ENCODE data around the gene UBTF.

UBTF gene, protein sequence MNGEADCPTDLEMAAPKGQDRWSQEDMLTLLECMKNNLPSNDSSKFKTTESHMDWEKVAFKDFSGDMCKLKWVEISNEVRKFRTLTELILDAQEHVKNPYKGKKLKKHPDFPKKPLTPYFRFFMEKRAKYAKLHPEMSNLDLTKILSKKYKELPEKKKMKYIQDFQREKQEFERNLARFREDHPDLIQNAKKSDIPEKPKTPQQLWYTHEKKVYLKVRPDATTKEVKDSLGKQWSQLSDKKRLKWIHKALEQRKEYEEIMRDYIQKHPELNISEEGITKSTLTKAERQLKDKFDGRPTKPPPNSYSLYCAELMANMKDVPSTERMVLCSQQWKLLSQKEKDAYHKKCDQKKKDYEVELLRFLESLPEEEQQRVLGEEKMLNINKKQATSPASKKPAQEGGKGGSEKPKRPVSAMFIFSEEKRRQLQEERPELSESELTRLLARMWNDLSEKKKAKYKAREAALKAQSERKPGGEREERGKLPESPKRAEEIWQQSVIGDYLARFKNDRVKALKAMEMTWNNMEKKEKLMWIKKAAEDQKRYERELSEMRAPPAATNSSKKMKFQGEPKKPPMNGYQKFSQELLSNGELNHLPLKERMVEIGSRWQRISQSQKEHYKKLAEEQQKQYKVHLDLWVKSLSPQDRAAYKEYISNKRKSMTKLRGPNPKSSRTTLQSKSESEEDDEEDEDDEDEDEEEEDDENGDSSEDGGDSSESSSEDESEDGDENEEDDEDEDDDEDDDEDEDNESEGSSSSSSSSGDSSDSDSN

DNA sequence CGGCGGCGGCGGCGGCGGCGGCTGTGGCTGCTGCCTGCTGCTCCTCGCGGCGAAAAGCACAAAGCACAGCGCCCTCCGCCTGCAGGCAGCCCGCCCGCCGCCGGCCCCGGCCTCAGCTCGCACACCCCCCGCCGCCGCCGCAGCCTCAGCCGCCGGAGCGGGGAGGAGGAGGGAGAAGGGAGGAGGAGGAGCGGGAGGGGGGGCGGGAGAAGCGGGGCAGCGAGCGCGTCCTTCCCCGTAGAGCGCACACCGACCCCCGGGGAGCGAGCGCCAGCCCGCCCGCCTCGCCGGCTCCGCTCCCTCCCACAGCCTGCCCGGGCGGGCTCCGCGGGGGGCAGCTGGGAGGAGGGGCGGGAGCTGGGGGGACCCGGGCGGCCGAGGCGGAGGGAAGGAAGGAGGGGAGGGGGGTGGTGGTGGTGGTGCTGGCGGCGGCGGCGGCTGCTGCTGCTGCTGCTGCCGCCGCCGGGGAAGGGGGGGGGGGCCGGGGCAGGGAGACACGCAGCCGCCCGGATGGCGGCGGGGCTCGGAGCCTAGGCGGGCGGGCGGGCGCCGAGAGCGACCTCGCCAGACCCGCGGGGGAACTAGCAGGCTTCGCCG lies at the start of gene UBTF:
Gene UBTF (minus strand): TSS at position 60 of the 597 bp plus-strand sequence. CDS start 1,446 bp downstream, outside the sequence.
- DNase-seq = peak; percentile 58

- no peak for DNase-seq
Observed at GRCh38 chr17:44268709-44269534, 49.4 kb upstream of the UBTF start.

DNA sequence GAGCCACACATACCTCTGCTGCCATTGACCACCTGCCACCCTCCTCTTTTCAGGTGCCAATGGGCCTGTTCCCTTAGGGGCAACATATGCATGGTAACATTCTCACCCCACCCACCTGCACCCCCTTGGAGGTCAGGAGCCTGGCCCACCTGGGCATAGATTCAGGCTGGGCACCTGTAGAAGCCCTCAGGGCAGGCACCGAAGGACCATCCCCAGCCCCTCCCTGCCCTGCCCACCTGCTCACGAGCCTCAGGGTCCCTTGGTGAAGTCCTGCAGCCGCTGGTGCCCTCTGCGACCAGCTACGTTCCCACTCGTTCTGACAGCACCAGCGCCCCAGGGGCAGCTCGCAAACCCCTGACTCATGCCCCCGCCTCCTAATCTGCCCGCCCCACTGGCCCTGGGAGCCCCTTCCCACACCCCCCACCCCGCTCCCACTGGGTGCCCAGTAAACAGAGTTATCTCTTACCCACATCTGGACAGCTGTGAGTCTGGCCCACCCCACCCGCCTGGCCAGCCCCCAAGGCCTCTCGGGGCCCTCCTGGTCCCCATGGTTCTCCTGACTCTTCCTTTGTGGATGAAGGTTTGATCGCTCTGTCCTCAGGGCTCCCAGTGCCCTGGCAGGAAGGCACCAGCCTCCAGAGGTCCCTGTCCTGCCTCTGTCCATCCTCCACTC lies 48.5 kb upstream of the UBTF start, which contains the start of gene SLC4A1:
Gene SLC4A1 (minus strand): TSS at position 318 of the 673 bp plus-strand sequence. CDS start 5,269 bp downstream, outside the sequence.
- DNase-seq = no peak

- no peak for DNase-seq
Observed at GRCh38 chr17:44267165-44267455, 47.6 kb upstream of the UBTF start.

GRCh38 chr17:44266402-44267164 lies 47.1 kb upstream of the UBTF start:
- no peak for DNase-seq

- DNase-seq = no peak
Observed at GRCh38 chr17:44263345-44263902, 43.9 kb upstream of the UBTF start.

DNA sequence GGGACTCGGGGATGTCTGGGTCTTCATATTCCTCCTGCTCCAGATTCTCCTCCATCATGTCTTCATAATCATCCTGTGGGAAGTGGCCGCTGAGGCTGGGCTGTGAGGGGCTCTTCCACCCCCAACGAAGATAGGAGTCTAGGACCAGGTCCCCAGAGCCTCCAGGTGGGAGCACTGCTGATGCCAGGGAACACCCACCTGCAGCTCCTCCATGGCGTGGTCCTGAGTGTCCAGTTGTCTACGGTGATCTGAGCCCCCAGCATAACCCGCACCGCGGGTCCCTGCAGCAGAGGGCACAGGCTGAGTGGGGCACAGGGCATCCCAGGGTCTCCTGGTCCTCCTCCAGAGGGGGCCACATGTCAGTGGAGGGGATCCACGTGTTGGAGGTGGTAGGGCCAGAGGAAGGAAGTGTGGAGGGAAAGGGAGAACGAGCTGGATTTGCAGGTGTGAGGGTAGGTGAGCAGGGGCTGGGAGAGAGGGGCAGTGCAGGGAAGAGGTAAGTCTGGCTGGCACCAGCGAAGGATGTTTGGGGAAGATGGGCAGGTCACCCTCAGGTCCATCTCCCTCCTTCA lies 43.3 kb upstream of the UBTF start:
- no peak for DNase-seq

GRCh38 chr17:44260296-44260695 lies 40.8 kb upstream of the UBTF start:
- no peak for DNase-seq

- DNase-seq = no peak
Observed at GRCh38 chr17:44258811-44259351, 39.4 kb upstream of the UBTF start.

- no peak for DNase-seq
Observed at GRCh38 chr17:44257815-44258760, 38.6 kb upstream of the UBTF start.

GRCh38 chr17:44256671-44257070 lies 37.2 kb upstream of the UBTF start:
- no peak for DNase-seq

- DNase-seq = no peak
Observed at GRCh38 chr17:44255915-44256314, 36.4 kb upstream of the UBTF start.

DNA sequence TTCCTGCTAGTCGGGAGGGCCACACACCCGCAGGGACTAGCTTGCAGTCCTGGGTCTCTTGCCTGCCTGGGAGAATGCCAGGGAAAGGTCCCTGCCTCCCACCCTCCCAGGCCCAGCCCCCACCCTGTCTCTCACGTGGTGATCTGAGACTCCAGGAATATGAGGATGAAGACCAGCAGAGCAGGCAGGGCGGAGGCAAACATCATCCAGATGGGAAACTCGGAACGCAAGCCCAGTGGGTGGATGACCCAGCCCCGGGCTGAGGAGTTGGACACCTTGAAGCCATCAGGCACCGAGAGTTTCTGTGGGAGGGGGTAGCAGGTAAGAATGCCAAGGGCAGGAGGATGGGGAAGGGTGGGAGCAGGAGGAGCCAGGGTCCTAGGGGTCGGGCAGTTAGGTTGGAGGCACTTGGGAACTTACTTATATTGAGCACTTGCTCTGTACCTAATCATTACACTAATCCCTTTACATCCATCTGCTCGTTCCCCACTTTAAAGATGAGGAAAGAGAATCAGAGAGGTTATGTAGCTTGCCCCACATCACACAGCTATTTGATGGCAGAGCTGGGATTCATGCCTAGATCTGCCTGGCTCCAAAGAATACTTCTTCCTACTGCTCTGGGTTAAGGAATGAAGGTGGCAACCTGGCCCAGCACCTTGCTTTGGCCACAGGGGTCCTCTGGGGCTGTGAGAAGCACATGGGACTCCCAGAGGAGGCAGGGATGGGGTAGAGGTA lies 35.1 kb upstream of the UBTF start:
- no peak for DNase-seq

DNA sequence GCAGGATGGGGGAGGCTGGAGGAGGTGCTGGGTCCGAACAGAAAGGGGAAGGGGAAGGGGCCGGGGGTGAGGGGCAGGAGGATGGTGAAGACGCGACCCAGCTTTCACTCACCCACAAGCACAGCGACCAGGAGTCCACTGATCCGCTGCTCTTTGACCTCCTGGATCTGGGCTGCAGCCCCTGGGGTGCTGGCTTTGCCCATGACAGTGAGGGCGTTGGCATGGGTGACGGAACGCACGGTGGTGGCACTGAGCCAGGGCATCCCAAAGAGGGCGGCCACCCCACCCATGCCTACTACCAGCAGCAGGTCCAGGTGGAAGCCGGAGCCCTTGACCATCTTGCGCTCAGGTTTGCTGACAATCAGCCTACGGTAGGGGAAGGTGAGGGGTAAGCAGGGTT lies 33.5 kb upstream of the UBTF start:
- DNase-seq = no peak

- no peak for DNase-seq
Observed at GRCh38 chr17:44251062-44251461, 31.6 kb upstream of the UBTF start.

DNA sequence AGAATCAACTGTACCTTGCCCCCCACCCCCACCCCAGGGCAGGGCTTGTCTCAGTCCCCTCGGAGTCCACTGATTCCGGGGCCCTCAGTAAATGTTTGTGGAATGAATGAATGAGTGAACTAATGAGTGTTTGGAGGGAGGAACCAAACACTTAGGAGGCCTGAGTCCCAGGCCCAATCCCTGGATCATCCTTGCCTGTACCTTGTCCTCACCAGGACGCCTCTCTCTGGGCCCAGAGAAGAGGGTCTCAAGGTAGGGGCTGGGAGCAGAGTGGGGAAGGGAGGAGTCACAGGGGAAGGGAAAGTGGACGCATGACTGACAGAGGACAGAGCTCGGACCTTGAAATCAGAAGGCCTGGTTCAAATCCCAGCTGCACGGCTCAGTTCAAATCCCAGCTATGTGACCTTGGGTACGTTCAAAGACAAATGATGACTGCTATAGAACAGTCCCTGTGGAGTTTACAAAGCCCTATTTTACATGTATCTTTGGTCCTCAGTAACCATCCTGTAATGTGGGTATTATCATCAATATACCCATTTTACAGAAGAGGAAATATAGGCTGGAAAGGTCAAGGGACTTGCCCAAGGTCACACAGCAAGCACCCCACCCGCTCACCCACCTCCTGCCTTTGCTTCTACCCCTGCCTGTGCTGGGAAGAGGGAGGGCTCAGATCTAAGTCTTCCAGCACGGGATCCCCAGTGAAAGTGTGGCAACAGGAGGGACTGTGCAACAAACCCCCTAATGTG lies 30.2 kb upstream of the UBTF start:
- no peak for DNase-seq

DNA sequence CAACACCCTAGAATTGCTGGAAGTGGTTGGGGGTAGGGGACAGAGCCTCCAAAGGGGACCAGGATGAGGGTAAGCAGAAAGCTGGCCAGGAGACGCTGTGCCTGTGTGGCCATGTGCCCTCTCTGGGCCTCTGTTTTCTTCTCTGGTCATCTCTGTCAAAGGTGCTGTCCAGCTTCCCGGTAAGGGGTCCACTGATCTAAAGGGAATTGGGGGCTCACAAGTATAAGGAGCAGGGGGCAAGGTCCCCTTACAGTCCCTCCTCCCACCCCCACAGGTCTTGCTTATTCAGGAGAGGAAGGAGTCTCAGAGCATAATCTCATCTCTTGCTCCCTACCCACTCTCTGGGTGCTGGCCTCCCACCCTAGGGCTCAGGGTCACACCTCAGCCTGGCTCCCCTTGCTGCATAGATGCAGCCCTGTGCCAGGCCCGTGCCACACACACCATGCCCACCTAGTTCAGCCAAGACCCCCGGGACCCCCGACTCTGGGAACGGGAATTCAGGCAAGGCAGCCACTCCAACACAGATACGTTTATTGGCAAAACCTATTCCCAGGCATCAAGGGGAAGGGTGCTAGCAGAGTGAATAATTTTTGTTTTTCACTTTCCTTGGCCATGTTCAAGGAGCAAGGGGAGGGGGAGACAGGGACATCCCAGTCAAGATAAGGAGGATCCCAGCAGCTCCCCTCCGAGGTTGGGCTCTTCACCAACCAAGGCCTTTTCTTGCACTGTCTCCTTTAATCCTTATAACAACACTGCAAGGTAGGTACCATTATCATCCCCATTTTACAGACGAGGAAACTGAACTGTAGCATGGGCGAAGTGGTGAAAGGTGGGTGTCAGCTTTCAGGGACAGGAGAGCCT lies 28.6 kb upstream of the UBTF start:
- no peak for DNase-seq

Measured in activated CD4-positive, alpha-beta T cell treated with anti-CD3 and anti-CD28 coated beads for 48 hours (primary cell).